Islet precursor cell (in vitro differentiated cells): ENCODE measurements around the gene CBX1.
"Not testable (repeated sequence)": the region's sequence is repeated elsewhere in the genome, so short reads cannot be mapped to it uniquely, and the experiment has no call there.

Experiments used
- DNase-seq: peaks from one replicate; pipeline ENCODE4 v3.0.0-alpha.2; 2018

Gene CBX1

GRCh38 chr17:48122665-48123045, 21.4 kb upstream of the CBX1 start:
- no peak for DNase-seq

- DNase-seq = no peak
Measured at GRCh38 chr17:48121923-48122664, 20.8 kb upstream of the CBX1 start.

GRCh38 chr17:48113201-48113676, 12.0 kb upstream of the CBX1 start:
- DNase-seq = no peak

GRCh38 chr17:48111937-48112241, 10.6 kb upstream of the CBX1 start:
- DNase-seq = no peak

- no peak for DNase-seq
Measured at GRCh38 chr17:48110761-48111160, 9.5 kb upstream of the CBX1 start.

- DNase-seq = peak; percentile 99
Measured at GRCh38 chr17:48107137-48108055, 6.1 kb upstream of the CBX1 start, which contains the start of gene SNX11. SNX11 (plus strand) TSS chr17:48107766; CDS start chr17:48112044, 4,278 bp downstream.

GRCh38 chr17:48106802-48107136, 5.5 kb upstream of the CBX1 start:
- DNase-seq = no peak

GRCh38 chr17:48104440-48104839, 3.2 kb upstream of the CBX1 start:
- no peak for DNase-seq

GRCh38 chr17:48102798-48103715, 1.8 kb upstream of the CBX1 start:
- no peak for DNase-seq

- no peak for DNase-seq
Measured at GRCh38 chr17:48102043-48102750, 919 bp upstream of the CBX1 start.

- peak; percentile 89 for DNase-seq
Measured at GRCh38 chr17:48100591-48101011, 677 bp downstream of the CBX1 start.

- DNase-seq = no peak
Measured at GRCh38 chr17:48100160-48100559, 1.1 kb downstream of the CBX1 start.

- no peak for DNase-seq
Measured at GRCh38 chr17:48095611-48096010, 5.7 kb downstream of the CBX1 start.

- no peak for DNase-seq
Measured at GRCh38 chr17:48093341-48094045, 7.8 kb downstream of the CBX1 start.

- DNase-seq = no peak
Measured at GRCh38 chr17:48084932-48085331, 16.3 kb downstream of the CBX1 start.

- no peak for DNase-seq
Measured at GRCh38 chr17:48081858-48082257, 19.4 kb downstream of the CBX1 start.

GRCh38 chr17:48077152-48077551, 24.1 kb downstream of the CBX1 start:
- not testable (repeated sequence) for DNase-seq

- DNase-seq = peak; percentile 79
Measured at GRCh38 chr17:48074322-48075081, 26.8 kb downstream of the CBX1 start.

GRCh38 chr17:48073566-48074094, 27.6 kb downstream of the CBX1 start:
- not testable (repeated sequence) for DNase-seq

GRCh38 chr17:48072811-48073210, 28.5 kb downstream of the CBX1 start:
- DNase-seq = not testable (repeated sequence)

- no peak for DNase-seq
Measured at GRCh38 chr17:48071654-48072053, 29.6 kb downstream of the CBX1 start.
